HepG2 (cell line): ENCODE data around the gene DNAJB6. TPM values are rescaled to one million over a fixed set of nuclear protein-coding genes. Genes with fewer than 3 reads are reported as not detected.

Source experiments
- ATAC-seq: fragments of 200-7000 bp; cut with Tn5 transposase; 3 replicates; pipeline ENCODE4 v1.9.1; 2020; ENCODE audit warnings: mild to moderate bottlenecking, moderate library complexity
- BruUV-seq: library from RNA; stranded (reverse); fragments of 400-500 nt; replicated peaks from 2 replicates; lab custom pipeline; 2021; lab: Mats Ljungman, UMichigan
- CTCF ChIA-PET: fragments of 300-600 bp; formaldehyde crosslinking; extraction: SDS; loops from one replicate; lab custom pipeline; 2021; ENCODE audit warnings: low total read pairs, inconsistent platforms, low intra/inter-chr PET ratio; lab: Yijun Ruan, JAX
- POLR2A ChIA-PET: fragments of 350-600 bp; sonication (Branson Sonifier 250); formaldehyde crosslinking; loops from one replicate; lab custom pipeline; 2020; ENCODE audit warnings: antibody characterized with exemption, inconsistent platforms; lab: Yijun Ruan, JAX
- DNase-seq: peaks from one replicate; pipeline ENCODE4 v3.0.0-alpha.2; 2015; ENCODE audit warnings: low spot score
- FAIRE-seq: peaks from 3 replicates; lab custom pipeline; 2011; peaks lifted over from hg19 to GRCh38; lab: Jason Lieb, UNC
- H2AFZ ChIP-seq: one replicate; pipeline ENCODE4 v1.6.1; 2011; ENCODE audit warnings: low read length, inconsistent platforms
- H3K27ac ChIP-seq: fragments of 300-600 bp; 3 replicates; pipeline ENCODE4 v1.8.0; 2011; ENCODE audit warnings: mixed run types, mild to moderate bottlenecking, mixed read lengths, low read length, inconsistent platforms; ENCODE audit not compliant: insufficient read depth; ENCODE audit errors: extremely low read length
- H3K27me3 ChIP-seq, 2 experiments: fragments of 200-600 bp in 1 of 2; 2 replicates in 1 of 2; 3 replicates in 1 of 2; pipeline versions ENCODE4 v1.6.0 to v1.8.0; 2011; ENCODE audit warnings: low read length in 2 of 2, mild to moderate bottlenecking in 2 of 2, moderate library complexity in 2 of 2, inconsistent platforms in 1 of 2; ENCODE audit not compliant: insufficient read depth in 2 of 2, control insufficient read depth in 1 of 2
- H3K36me3 ChIP-seq, 2 experiments: fragments of 200-600 bp in 1 of 2; replicated peaks in 1 of 2; 2 replicates in 1 of 2; 3 replicates in 1 of 2; pipeline versions ENCODE4 v1.5.1 to v1.8.0; 2011; ENCODE audit warnings: low read length in 2 of 2, inconsistent platforms in 1 of 2; ENCODE audit not compliant: insufficient read depth in 2 of 2, control insufficient read depth in 1 of 2
- H3K4me1 ChIP-seq: 2 replicates; pipeline ENCODE4 v1.5.1; 2012; ENCODE audit warnings: low read length, inconsistent platforms; ENCODE audit not compliant: insufficient read depth
- H3K4me2 ChIP-seq: 2 replicates; pipeline ENCODE4 v1.6.0; 2011; ENCODE audit warnings: low read depth, low read length, inconsistent platforms
- H3K4me3 ChIP-seq, 3 experiments: fragments of 200-600 bp in 1 of 3; sonication (generic), shearing (Covaris generic) in 1 of 3; replicated peaks in 1 of 3; 2 replicates each; pipeline ENCODE4 v1.5.1; 2011 to 2016; ENCODE audit warnings: low read length in 3 of 3, inconsistent platforms in 2 of 3, low read depth in 2 of 3, mild to moderate bottlenecking in 2 of 3, control low read depth in 1 of 3, mixed read lengths in 1 of 3; ENCODE audit not compliant: insufficient read depth in 1 of 3
- H3K79me2 ChIP-seq: one replicate; pipeline ENCODE4 v1.6.1; 2011; ENCODE audit warnings: low read length, inconsistent platforms; ENCODE audit not compliant: insufficient read depth
- H3K9ac ChIP-seq: 2 replicates; pipeline ENCODE4 v1.6.0; 2011; ENCODE audit warnings: mild to moderate bottlenecking, low read depth, low read length, inconsistent platforms; ENCODE audit not compliant: insufficient read depth
- H3K9me3 ChIP-seq: 2 replicates; pipeline ENCODE4 v1.5.1; 2012; ENCODE audit warnings: mild to moderate bottlenecking, low read length
- H4K20me1 ChIP-seq: 2 replicates; pipeline ENCODE4 v1.6.0; 2011; ENCODE audit warnings: inconsistent platforms, mild to moderate bottlenecking, low read length, moderate library complexity; ENCODE audit not compliant: insufficient read depth
- ATM ChIP-seq: fragments of 450-650 bp; IDR thresholded peaks from 2 replicates; pipeline ENCODE4 v1.7.1; 2017; ENCODE audit warnings: mild to moderate bottlenecking, borderline replicate concordance
- CCAR2 ChIP-seq: fragments of 200-400 bp; formaldehyde crosslinking; optimal IDR thresholded peaks from 2 replicates; pipeline ENCODE3; 2018; ENCODE audit warnings: low read depth, mild to moderate bottlenecking, low read length, moderate library complexity
- DNMT1 ChIP-seq: sonication (generic); formaldehyde crosslinking; IDR thresholded peaks from 2 replicates; pipeline ENCODE4 v1.5.1; 2020; ENCODE audit warnings: mild to moderate bottlenecking, missing genetic modification reagents
- FOXM1 ChIP-seq: sonication (generic); formaldehyde crosslinking; IDR thresholded peaks from 2 replicates; pipeline ENCODE4 v1.5.0; 2020; ENCODE audit warnings: missing genetic modification reagents
- JUN ChIP-seq: sonication (generic); formaldehyde crosslinking; IDR thresholded peaks from 2 replicates; pipeline ENCODE4 v1.4.0; 2020; ENCODE audit warnings: mild to moderate bottlenecking, missing genetic modification reagents
- SSRP1 ChIP-seq: IDR thresholded peaks from 2 replicates; pipeline ENCODE4 v1.6.1; 2016; ENCODE audit warnings: control low read depth
- ZNF124 ChIP-seq: sonication (generic); formaldehyde crosslinking; IDR thresholded peaks from 2 replicates; pipeline ENCODE4 v1.4.0; 2020; ENCODE audit warnings: missing genetic modification reagents
- WGBS: methylation state at CpG from one replicate; pipeline ENCODE4 v1.1.6; 2017; ENCODE audit warnings: low lambda C conversion rate; 5-methylcytosine and 5-hydroxymethylcytosine counted together
- in situ Hi-C: cut with HindIII; loops from 2 replicates; pipeline ENCODE4 v1.10.0; 2017; ENCODE audit warnings: low pct_unique_long_range_greater_than_20kb; ENCODE audit not compliant: extremely low pct_ligation_motif_present
- intact Hi-C: fragments of 100-400 bp; cut with micrococcal nuclease; formaldehyde crosslinking; loops from one replicate; pipeline ENCODE4 v1.10.0; 2022; ENCODE audit not compliant: unreplicated experiment
- polyA plus RNA-seq, 8 experiments: library from polyadenylated mRNA; depleted of rRNA in 3 of 8; stranded (reverse) in 7 of 8; unstranded in 1 of 8; fragments of >200 nt; fragmentation: Illumina TruSeq in 4 of 8; extraction: Trizol in 4 of 8; gene quantifications; 2 replicates each; pipeline versions ENCODE4 v1.2.1 to v1.2.3, GENCODE V29; 2011 to 2016; ENCODE audit warnings: low read depth in 4 of 8, missing spikeins in 1 of 8, mixed read lengths in 1 of 8; ENCODE audit not compliant: insufficient read depth in 1 of 8
- total RNA-seq, 5 experiments: library from RNA; depleted of rRNA; stranded (reverse); fragments of >200 nt; fragmentation: Illumina TruSeq; extraction: Trizol; gene quantifications; 2 replicates each; pipeline ENCODE4 v1.2.3, GENCODE V29; 2016; ENCODE audit warnings: low read depth in 1 of 5
- TF ChIP-seq, protein P1 (sequence below): IDR thresholded peaks from 2 replicates; pipeline ENCODE4 v1.6.1; 2016; ENCODE audit warnings: low read depth
- TF ChIP-seq, protein P2 (sequence below): sonication (generic); formaldehyde crosslinking; IDR thresholded peaks from 2 replicates; pipeline ENCODE4 v1.8.0; 2022; ENCODE audit warnings: missing genetic modification reagents, mild to moderate bottlenecking, borderline replicate concordance

DNAJB6 gene
- total and polyA plus RNA-seq, 2 of the 13 experiments (the other 11 are each of a cell fraction or from before 2014, with no cell fraction given): 29.9 to 53.9 TPM

DNA sequence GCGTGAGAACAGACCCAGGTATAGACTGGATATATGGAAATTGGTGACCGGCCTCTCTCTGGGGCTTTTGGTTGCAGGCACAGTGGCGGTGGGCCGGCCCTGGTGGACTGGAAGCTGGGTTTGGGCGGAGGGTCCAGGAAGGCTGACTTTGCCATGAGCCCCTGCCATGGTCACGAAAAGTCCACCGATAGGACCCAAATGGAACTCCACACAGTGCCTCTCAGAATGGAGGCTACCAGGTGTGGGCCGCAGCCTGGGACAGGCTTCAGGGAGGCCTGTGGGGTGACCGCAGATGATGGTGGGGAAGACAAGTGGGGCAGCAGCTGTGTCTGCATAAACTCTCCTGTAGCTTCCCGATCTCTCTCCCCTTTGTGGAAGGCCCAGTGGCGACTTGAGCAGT is 123.2 kb downstream of the DNAJB6 start:
- ATAC-seq: no peak
- no peak for FAIRE-seq
- BruUV-seq: no TSS peak

DNA sequence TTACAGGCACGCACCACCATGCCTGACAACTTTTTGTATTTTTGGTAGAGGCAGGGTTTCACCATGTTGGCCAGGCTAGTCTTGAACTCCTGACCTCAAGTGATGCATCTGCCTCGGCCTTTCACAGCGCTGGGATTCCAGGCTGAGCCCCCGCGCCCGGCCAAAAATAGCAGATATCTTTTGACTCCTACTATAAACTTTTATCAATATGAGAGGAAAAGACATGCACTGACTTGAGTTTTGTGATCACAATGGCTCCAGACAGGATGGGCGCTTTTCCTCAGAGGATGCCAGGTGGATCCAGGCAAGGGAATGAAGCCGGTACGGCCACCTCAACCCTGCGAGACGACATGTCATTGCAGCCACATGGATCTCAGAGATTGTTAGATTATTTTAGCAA is 123.9 kb downstream of the DNAJB6 start:
- CTCF ChIA-PET: no interaction called here
- H4K20me1 ChIP-seq: 0 out of 2 replicates have a peak, but pooled peaks cover 4% of the 10 kb centered on the region
- no peak for FAIRE-seq
- peaks cover 12 to 73% of the 10 kb centered on the region in 2 experiments for H3K27me3 ChIP-seq
- no peak for DNase-seq
- no peak overlapping the region for H3K9ac ChIP-seq
- no peak overlapping the region for H3K4me2 ChIP-seq
- H3K27ac ChIP-seq: no peak overlapping the region
- no peaks in the 10 kb centered on the region for H3K79me2 ChIP-seq
- no peaks in the 10 kb centered on the region for H3K4me1 ChIP-seq
- POLR2A ChIA-PET: no interaction called here
- H3K9me3 ChIP-seq: no peaks in the 10 kb centered on the region
- H3K4me3 ChIP-seq: no peak overlapping the region
- no peaks in the 10 kb centered on the region for H3K36me3 ChIP-seq
- in situ Hi-C loops: no loop called here
- intact Hi-C loops: no loop called here
- no peak for ATAC-seq
- H2AFZ ChIP-seq: no peak overlapping the region
- TF ChIP-seq, protein P1, sequence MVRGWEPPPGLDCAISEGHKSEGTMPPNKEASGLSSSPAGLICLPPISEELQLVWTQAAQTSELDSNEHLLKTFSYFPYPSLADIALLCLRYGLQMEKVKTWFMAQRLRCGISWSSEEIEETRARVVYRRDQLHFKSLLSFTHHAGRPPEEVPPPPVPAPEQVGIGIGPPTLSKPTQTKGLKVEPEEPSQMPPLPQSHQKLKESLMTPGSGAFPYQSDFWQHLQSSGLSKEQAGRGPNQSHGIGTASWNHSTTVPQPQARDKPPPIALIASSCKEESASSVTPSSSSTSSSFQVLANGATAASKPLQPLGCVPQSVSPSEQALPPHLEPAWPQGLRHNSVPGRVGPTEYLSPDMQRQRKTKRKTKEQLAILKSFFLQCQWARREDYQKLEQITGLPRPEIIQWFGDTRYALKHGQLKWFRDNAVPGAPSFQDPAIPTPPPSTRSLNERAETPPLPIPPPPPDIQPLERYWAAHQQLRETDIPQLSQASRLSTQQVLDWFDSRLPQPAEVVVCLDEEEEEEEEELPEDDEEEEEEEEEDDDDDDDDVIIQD (CRISPR knock-in tag): no peak
- TF ChIP-seq ZNF124 (CRISPR knock-in tag) (no peak), DNMT1 (no peak), JUN (CRISPR knock-in tag) (no peak)
- TF ChIP-seq, protein P2, sequence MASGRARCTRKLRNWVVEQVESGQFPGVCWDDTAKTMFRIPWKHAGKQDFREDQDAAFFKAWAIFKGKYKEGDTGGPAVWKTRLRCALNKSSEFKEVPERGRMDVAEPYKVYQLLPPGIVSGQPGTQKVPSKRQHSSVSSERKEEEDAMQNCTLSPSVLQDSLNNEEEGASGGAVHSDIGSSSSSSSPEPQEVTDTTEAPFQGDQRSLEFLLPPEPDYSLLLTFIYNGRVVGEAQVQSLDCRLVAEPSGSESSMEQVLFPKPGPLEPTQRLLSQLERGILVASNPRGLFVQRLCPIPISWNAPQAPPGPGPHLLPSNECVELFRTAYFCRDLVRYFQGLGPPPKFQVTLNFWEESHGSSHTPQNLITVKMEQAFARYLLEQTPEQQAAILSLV (CRISPR knock-in tag): no peak
- BruUV-seq: no TSS peak
- WGBS: 54% methylated on average over 11 of the region's 11 CpGs

More for the DNA sequence above, 123.2 kb downstream of the DNAJB6 start:
- 0 out of 2 replicates have a peak, but pooled peaks cover 4% of the 10 kb centered on the region for H4K20me1 ChIP-seq
- ChIA-PET POLR2A (no interaction called here), CTCF (no interaction called here)
- H3K4me2 ChIP-seq: no peak overlapping the region
- no peak for TF ChIP-seq ATM
- no peak for TF ChIP-seq CCAR2
- TF ChIP-seq SSRP1 (CRISPR knock-in tag): no peak
- TF ChIP-seq FOXM1 (CRISPR knock-in tag): no peak
- H2AFZ ChIP-seq: no peak overlapping the region
- 52% methylated on average over 7 of the region's 11 CpGs for whole genome bisulfite sequencing
- in situ Hi-C loops: no loop called here
- no peaks in the 10 kb centered on the region for H3K36me3 ChIP-seq
- no peak overlapping the region for H3K27ac ChIP-seq
- no peaks in the 10 kb centered on the region for H3K4me1 ChIP-seq
- no peak overlapping the region for H3K9ac ChIP-seq
- H3K79me2 ChIP-seq: no peaks in the 10 kb centered on the region
- no peak overlapping the region for H3K4me3 ChIP-seq
- intact Hi-C loops: no loop called here
- peaks cover 10 to 69% of the 10 kb centered on the region in 2 experiments; a peak in 4 of 5 replicates for H3K27me3 ChIP-seq
- no peaks in the 10 kb centered on the region for H3K9me3 ChIP-seq
- no peak for DNase-seq
